SH-SY5Y (cell line): Measurements from ENCODE around the gene CMBL.

Experiments
- GATA2 ChIP-seq: IDR thresholded peaks from 2 replicates; pipeline ENCODE4 v1.6.1; 2011; ENCODE audit warnings: mild to moderate bottlenecking, low read depth, low read length
- GATA3 ChIP-seq: IDR thresholded peaks from 2 replicates; pipeline ENCODE4 v1.6.1; 2011; ENCODE audit warnings: low read depth, mild to moderate bottlenecking, low read length, moderate library complexity

DNA sequence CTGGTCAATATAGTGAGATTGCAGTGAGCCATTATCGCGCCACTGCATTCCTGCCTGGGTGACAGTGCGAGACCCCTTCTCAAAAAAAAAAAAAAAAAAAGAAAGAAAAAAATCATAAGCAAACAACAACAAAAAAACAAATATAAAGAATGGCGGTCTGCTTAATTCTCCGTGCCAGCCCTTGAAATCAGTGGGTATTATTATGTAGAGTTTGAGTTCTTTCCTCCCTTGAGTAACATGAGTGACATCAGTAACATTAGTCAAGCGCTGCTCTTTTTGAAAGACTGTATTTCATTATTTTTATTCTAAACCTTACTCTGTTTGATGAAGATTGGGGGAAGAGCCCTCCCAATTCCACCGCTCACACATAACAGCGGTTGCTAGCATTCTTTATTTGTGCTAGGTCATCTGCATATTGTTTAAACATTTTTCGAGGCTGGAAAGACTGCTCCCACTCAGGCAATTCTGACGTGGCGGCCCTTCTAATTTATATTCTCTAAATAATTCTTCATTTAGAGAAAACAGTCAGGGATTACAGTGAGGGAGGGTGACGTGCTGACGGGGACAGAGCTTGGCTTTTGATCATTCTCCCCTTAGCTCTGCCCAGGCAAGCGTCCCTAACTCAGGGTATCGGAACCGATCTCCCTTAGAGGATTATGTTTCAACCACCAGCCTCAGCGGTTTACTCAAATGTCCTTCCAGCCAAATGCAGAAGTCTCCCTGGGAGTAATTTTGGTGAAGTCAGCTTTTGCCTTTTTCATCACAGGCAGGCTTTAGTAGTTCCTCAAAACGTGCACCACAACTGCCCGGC, 44.9 kb upstream of the CMBL start:
- TF ChIP-seq GATA2 (no peak), GATA3 (no peak)
